Muscle layer of duodenum (tissue), 2 donors: ENCODE data around the gene RALGPS1.

Source experiments
- H3K27ac ChIP-seq: one replicate; pipeline ENCODE4 v1.7.0; 2013; ENCODE audit warnings: mild to moderate bottlenecking, low read length
- H3K27me3 ChIP-seq: one replicate; pipeline ENCODE4 v1.7.0; 2013; ENCODE audit warnings: low read depth, mild to moderate bottlenecking, control low read depth, low read length
- H3K36me3 ChIP-seq, 2 donors: one replicate each; pipeline ENCODE4 v1.7.0; 2013; ENCODE audit warnings: low read length in 2 of 2, control low read depth in 1 of 2, mild to moderate bottlenecking in 1 of 2; ENCODE audit not compliant: insufficient read depth in 2 of 2, control insufficient read depth in 1 of 2
- H3K4me1 ChIP-seq, 2 donors: one replicate each; pipeline ENCODE4 v1.7.0; 2013; ENCODE audit warnings: low read length in 2 of 2, mild to moderate bottlenecking in 2 of 2, control low read depth in 1 of 2, moderate library complexity in 1 of 2; ENCODE audit not compliant: insufficient read depth in 2 of 2, control insufficient read depth in 1 of 2
- H3K4me3 ChIP-seq, 2 donors: one replicate each; pipeline ENCODE4 v1.7.0; 2013; ENCODE audit warnings: low read length in 2 of 2, low read depth in 1 of 2, mild to moderate bottlenecking in 1 of 2
- H3K9me3 ChIP-seq, 2 donors: one replicate each; pipeline ENCODE4 v1.7.0; 2013; ENCODE audit warnings: low read length in 2 of 2, control low read depth in 1 of 2, mild to moderate bottlenecking in 1 of 2; ENCODE audit not compliant: control insufficient read depth in 1 of 2
- donor health status: healthy.

RALGPS1 gene

GRCh38 chr9:126882746-126883145 lies 31.8 kb upstream of the RALGPS1 start:
- H3K36me3 ChIP-seq, result peaks cover 16 to 29% of the 10 kb centered on the region in 2 donors
- no peak overlapping the region for H3K27ac ChIP-seq
- no peaks in the 10 kb centered on the region for H3K27me3 ChIP-seq
- H3K4me3 ChIP-seq, result no peak overlapping the region
- no peaks in the 10 kb centered on the region for H3K9me3 ChIP-seq
- peaks cover 0 to 4% of the 10 kb centered on the region in 2 donors for H3K4me1 ChIP-seq

- Histone ChIP-seq H3K9me3 (no peaks in the 10 kb centered on the region), H3K27ac (no peak overlapping the region), H3K27me3 (no peaks in the 10 kb centered on the region), H3K36me3 (peaks cover 16 to 29% of the 10 kb centered on the region in 2 donors), H3K4me1 (peaks cover 0 to 4% of the 10 kb centered on the region in 2 donors), H3K4me3 (no peak overlapping the region)
Observed at GRCh38 chr9:126883636-126884035, 30.9 kb upstream of the RALGPS1 start.

GRCh38 chr9:126885131-126885641 lies 29.4 kb upstream of the RALGPS1 start:
- Histone ChIP-seq H3K27ac (no peak overlapping the region), H3K27me3 (no peaks in the 10 kb centered on the region), H3K4me1 (peaks cover 0 to 3% of the 10 kb centered on the region in 2 donors), H3K4me3 (no peak overlapping the region), H3K36me3 (peaks cover 6 to 21% of the 10 kb centered on the region in 2 donors), H3K9me3 (no peaks in the 10 kb centered on the region)

- no peak overlapping the region for H3K4me3 ChIP-seq
Observed at GRCh38 chr9:126886034-126886822, 28.4 kb upstream of the RALGPS1 start.

GRCh38 chr9:126886897-126887296 lies 27.7 kb upstream of the RALGPS1 start:
- peaks cover 0 to 9% of the 10 kb centered on the region in 2 donors for H3K36me3 ChIP-seq
- H3K4me1 ChIP-seq, result no peaks in the 10 kb centered on the region
- no peak overlapping the region for H3K4me3 ChIP-seq
- no peaks in the 10 kb centered on the region for H3K9me3 ChIP-seq
- no peak overlapping the region for H3K27ac ChIP-seq
- no peaks in the 10 kb centered on the region for H3K27me3 ChIP-seq

More at GRCh38 chr9:126886034-126886822, 28.4 kb upstream of the RALGPS1 start:
- Histone ChIP-seq H3K9me3 (no peaks in the 10 kb centered on the region), H3K4me1 (no peaks in the 10 kb centered on the region), H3K27ac (no peak overlapping the region), H3K27me3 (no peaks in the 10 kb centered on the region), H3K36me3 (peaks cover 0 to 14% of the 10 kb centered on the region in 2 donors)

- Histone ChIP-seq H3K27me3 (no peaks in the 10 kb centered on the region), H3K4me3 (no peak overlapping the region), H3K9me3 (no peaks in the 10 kb centered on the region), H3K4me1 (no peaks in the 10 kb centered on the region), H3K27ac (no peak overlapping the region), H3K36me3 (no peaks in the 10 kb centered on the region)
Observed at GRCh38 chr9:126891676-126892075, 22.9 kb upstream of the RALGPS1 start.

- H3K4me1 ChIP-seq, result no peaks in the 10 kb centered on the region
- H3K4me3 ChIP-seq, result no peak overlapping the region
- H3K27ac ChIP-seq, result no peak overlapping the region
- no peaks in the 10 kb centered on the region for H3K27me3 ChIP-seq
- H3K36me3 ChIP-seq, result no peaks in the 10 kb centered on the region
- H3K9me3 ChIP-seq, result no peaks in the 10 kb centered on the region
Observed at GRCh38 chr9:126893079-126893478, 21.5 kb upstream of the RALGPS1 start.

GRCh38 chr9:126894052-126894603 lies 20.5 kb upstream of the RALGPS1 start:
- no peaks in the 10 kb centered on the region for H3K27me3 ChIP-seq
- no peaks in the 10 kb centered on the region for H3K9me3 ChIP-seq
- no peaks in the 10 kb centered on the region for H3K36me3 ChIP-seq
- H3K4me1 ChIP-seq, result no peaks in the 10 kb centered on the region
- no peak overlapping the region for H3K27ac ChIP-seq
- H3K4me3 ChIP-seq, result no peak overlapping the region

GRCh38 chr9:126902210-126902609 lies 12.4 kb upstream of the RALGPS1 start:
- Histone ChIP-seq H3K4me3 (no peak overlapping the region), H3K27me3 (no peaks in the 10 kb centered on the region)

GRCh38 chr9:126904586-126904985 lies 10.0 kb upstream of the RALGPS1 start:
- no peaks in the 10 kb centered on the region for H3K4me1 ChIP-seq
- H3K9me3 ChIP-seq, result peaks cover 4 to 6% of the 10 kb centered on the region in 2 donors
- H3K27ac ChIP-seq, result no peak overlapping the region
- no peaks in the 10 kb centered on the region for H3K36me3 ChIP-seq
- no peaks in the 10 kb centered on the region for H3K27me3 ChIP-seq
- H3K4me3 ChIP-seq, result no peak overlapping the region

More at GRCh38 chr9:126902210-126902609, 12.4 kb upstream of the RALGPS1 start:
- Histone ChIP-seq H3K36me3 (no peaks in the 10 kb centered on the region), H3K9me3 (peaks cover 4 to 6% of the 10 kb centered on the region in 2 donors), H3K27ac (no peak overlapping the region), H3K4me1 (no peaks in the 10 kb centered on the region)

GRCh38 chr9:126906091-126906490 lies 8.5 kb upstream of the RALGPS1 start:
- Histone ChIP-seq H3K27ac (no peak overlapping the region), H3K36me3 (no peaks in the 10 kb centered on the region), H3K9me3 (peaks cover 4 to 6% of the 10 kb centered on the region in 2 donors), H3K4me3 (no peak overlapping the region), H3K4me1 (no peaks in the 10 kb centered on the region), H3K27me3 (no peaks in the 10 kb centered on the region)
